Tibial artery (tissue), 4 donors: ENCODE results near the gene GCNA.

Experiments
- DNase-seq, 2 donors: peaks; one replicate each; pipeline ENCODE4 v3.0.0-alpha.2; 2019
- H3K27ac ChIP-seq, 2 donors: fragments of 200-600 bp; sonication (generic) in 1 of 2; 1 replicate in 1 of 2; 2 replicates in 1 of 2; pipeline ENCODE4 v1.5.1; 2018 to 2019; ENCODE audit warnings: mild to moderate bottlenecking in 1 of 2
- H3K27me3 ChIP-seq, 2 donors: fragments of 200-600 bp; sonication (generic) in 1 of 2; one replicate each; pipeline versions ENCODE4 v1.5.1 to v1.6.0; 2016 to 2019
- H3K36me3 ChIP-seq, 3 donors: fragments of 200-600 bp; sonication (generic) in 2 of 3; one replicate each; pipeline ENCODE4 v1.5.1; 2016 to 2019; ENCODE audit warnings: mild to moderate bottlenecking in 2 of 3
- H3K4me1 ChIP-seq, 4 donors: fragments of 200-600 bp; sonication (generic) in 2 of 4; 1 replicate in 3 of 4; 2 replicates in 1 of 4; pipeline ENCODE4 v1.5.1; 2016 to 2019
- H3K4me3 ChIP-seq, 2 donors: fragments of 200-600 bp; sonication (generic) in 1 of 2; 1 replicate in 1 of 2; 2 replicates in 1 of 2; pipeline ENCODE4 v1.5.1; 2018 to 2019; ENCODE audit warnings: mild to moderate bottlenecking in 2 of 2
- H3K9me3 ChIP-seq, 3 donors: fragments of 200-600 bp; sonication (generic) in 1 of 3; one replicate each; pipeline ENCODE4 v1.5.1; 2016 to 2019
- CTCF ChIP-seq, 2 experiments: fragments of 200-600 bp in 1 of 2; fragments of 450-650 bp in 1 of 2; IDR thresholded peaks; one replicate each; pipeline ENCODE4 v1.5.1; 2017 to 2019; ENCODE audit warnings: antibody characterized with exemption in 2 of 2, mild to moderate bottlenecking in 1 of 2, moderate library complexity in 1 of 2
- intact Hi-C: fragments of 100-400 bp; cut with DNase I; formaldehyde crosslinking; loops from one replicate; pipeline ENCODE4 v1.15.0; 2023; ENCODE audit warnings: low total_unique reads

The GCNA gene

GRCh38 chrX:71629467-71629866 is 51.2 kb downstream of the GCNA start:
- no peaks in the 10 kb centered on the region for H3K27me3 ChIP-seq
- no peak for DNase-seq
- no peaks in the 10 kb centered on the region for H3K4me1 ChIP-seq
- no peak overlapping the region for H3K27ac ChIP-seq
- no peak overlapping the region for H3K4me3 ChIP-seq
- intact Hi-C loops = no loop called here
- H3K9me3 ChIP-seq = no peaks in the 10 kb centered on the region
- no peak for TF ChIP-seq CTCF (IDR thresholded peaks at IDR 0.05)
- no peaks in the 10 kb centered on the region for H3K36me3 ChIP-seq

- Histone ChIP-seq H3K27ac (no peak overlapping the region), H3K4me1 (no peaks in the 10 kb centered on the region), H3K27me3 (no peaks in the 10 kb centered on the region), H3K36me3 (no peaks in the 10 kb centered on the region), H3K9me3 (no peaks in the 10 kb centered on the region), H3K4me3 (no peak overlapping the region)
- intact Hi-C loops = no loop called here
- TF ChIP-seq CTCF (IDR thresholded peaks at IDR 0.05) = no peak
- DNase-seq = no peak
These were observed 54.9 kb downstream of the GCNA start for GRCh38 chrX:71632923-71633657.

- no peaks in the 10 kb centered on the region for H3K9me3 ChIP-seq
- no peak for DNase-seq
- H3K27me3 ChIP-seq = no peaks in the 10 kb centered on the region
- H3K4me1 ChIP-seq = no peaks in the 10 kb centered on the region
- H3K4me3 ChIP-seq = no peak overlapping the region
- intact Hi-C loops = no loop called here
- TF ChIP-seq CTCF (IDR thresholded peaks at IDR 0.05) = no peak
- no peaks in the 10 kb centered on the region for H3K36me3 ChIP-seq
- H3K27ac ChIP-seq = no peak overlapping the region
These were observed 56.1 kb downstream of the GCNA start for GRCh38 chrX:71634366-71634765.

GRCh38 chrX:71636438-71637252 is 58.4 kb downstream of the GCNA start:
- DNase-seq = no peak
- H3K4me1 ChIP-seq = no peaks in the 10 kb centered on the region
- no peaks in the 10 kb centered on the region for H3K9me3 ChIP-seq
- H3K36me3 ChIP-seq = no peaks in the 10 kb centered on the region
- H3K27ac ChIP-seq = no peak overlapping the region
- TF ChIP-seq CTCF (IDR thresholded peaks at IDR 0.05) = no peak
- no peaks in the 10 kb centered on the region for H3K27me3 ChIP-seq
- intact Hi-C loops = no loop called here
- H3K4me3 ChIP-seq = no peak overlapping the region

GRCh38 chrX:71637253-71637618 is 59.0 kb downstream of the GCNA start:
- H3K9me3 ChIP-seq = no peaks in the 10 kb centered on the region
- no peak for TF ChIP-seq CTCF (IDR thresholded peaks at IDR 0.05)
- H3K36me3 ChIP-seq = no peaks in the 10 kb centered on the region
- H3K4me3 ChIP-seq = no peak overlapping the region
- H3K27ac ChIP-seq = no peak overlapping the region
- no peaks in the 10 kb centered on the region for H3K4me1 ChIP-seq
- no peak for DNase-seq
- H3K27me3 ChIP-seq = no peaks in the 10 kb centered on the region
- intact Hi-C loops = no loop called here
